GM18507 (cell line): ENCODE results near the gene CLMN.
"Not testable (repeated sequence)": the region's sequence is repeated elsewhere in the genome, so short reads cannot be mapped to it uniquely, and the experiment has no call there.

Source experiments
- DNase-seq: peaks from one replicate; pipeline ENCODE4 v3.0.0; 2011; ENCODE audit warnings: low read depth; ENCODE audit not compliant: insufficient read length; ENCODE audit errors: extremely low spot score
- FAIRE-seq: peaks from 2 replicates; lab custom pipeline; 2011; peaks lifted over from hg19 to GRCh38; lab: Jason Lieb, UNC

CLMN gene

GRCh38 chr14:95292660-95293425 lies 26.9 kb downstream of the CLMN start:
- DNase-seq (no peak), FAIRE-seq (no peak)

GRCh38 chr14:95291859-95292542 lies 27.7 kb downstream of the CLMN start:
- DNase-seq (no peak), FAIRE-seq (no peak)

GRCh38 chr14:95290871-95291431 lies 28.8 kb downstream of the CLMN start:
- FAIRE-seq = no peak

GRCh38 chr14:95290021-95290420 lies 29.7 kb downstream of the CLMN start:
- DNase-seq = no peak
- FAIRE-seq = no peak

More at GRCh38 chr14:95290871-95291431, 28.8 kb downstream of the CLMN start:
- no peak for DNase-seq

GRCh38 chr14:95289323-95290010 lies 30.2 kb downstream of the CLMN start:
- FAIRE-seq = no peak
- no peak for DNase-seq

GRCh38 chr14:95288672-95289322 lies 30.9 kb downstream of the CLMN start:
- FAIRE-seq (no peak), DNase-seq (no peak)

GRCh38 chr14:95287176-95287754 lies 32.4 kb downstream of the CLMN start:
- no peak for DNase-seq
- FAIRE-seq = no peak

- no peak for FAIRE-seq
- no peak for DNase-seq
Measured at GRCh38 chr14:95286645-95287044, 33.1 kb downstream of the CLMN start.

GRCh38 chr14:95285566-95285965 lies 34.1 kb downstream of the CLMN start:
- DNase-seq (no peak), FAIRE-seq (no peak)

GRCh38 chr14:95283802-95284201 lies 35.9 kb downstream of the CLMN start:
- DNase-seq = not testable (repeated sequence)

GRCh38 chr14:95282986-95283380 lies 36.7 kb downstream of the CLMN start:
- not testable (repeated sequence) for DNase-seq, FAIRE-seq

More at GRCh38 chr14:95283802-95284201, 35.9 kb downstream of the CLMN start:
- not testable (repeated sequence) for FAIRE-seq

GRCh38 chr14:95282354-95282985 lies 37.2 kb downstream of the CLMN start:
- DNase-seq (no peak), FAIRE-seq (no peak)

GRCh38 chr14:95281560-95282176 lies 38.0 kb downstream of the CLMN start:
- DNase-seq (no peak), FAIRE-seq (no peak)

GRCh38 chr14:95275494-95275893 lies 44.2 kb downstream of the CLMN start:
- FAIRE-seq (peak; percentile 42), DNase-seq (no peak)

- no peak for FAIRE-seq
- no peak for DNase-seq
Measured at GRCh38 chr14:95274874-95275273, 44.8 kb downstream of the CLMN start.

- FAIRE-seq = no peak
Measured at GRCh38 chr14:95274279-95274678, 45.4 kb downstream of the CLMN start.

GRCh38 chr14:95273001-95273978 lies 46.4 kb downstream of the CLMN start:
- DNase-seq (no peak), FAIRE-seq (no peak)

More at GRCh38 chr14:95274279-95274678, 45.4 kb downstream of the CLMN start:
- DNase-seq = no peak
